IMR-90 (cell line): ENCODE data around the gene SIAH2.

Experiments used
- CHD1 ChIP-seq: IDR thresholded peaks from 2 replicates; pipeline ENCODE4 v1.6.1; 2012; ENCODE audit warnings: low read depth, low read length, improper control_type of control experiment
- FOS ChIP-seq: fragments of 150-350 bp; IDR thresholded peaks from 2 replicates; pipeline ENCODE4 v1.6.1; 2016; ENCODE audit warnings: low read depth, low read length
- MAFK ChIP-seq: IDR thresholded peaks from 2 replicates; pipeline ENCODE4 v1.6.1; 2012; ENCODE audit warnings: low read depth, low read length, improper control_type of control experiment
- POLR2A ChIP-seq: IDR thresholded peaks from 2 replicates; pipeline ENCODE4 v1.6.1; 2012; ENCODE audit warnings: mild to moderate bottlenecking, low read depth, low read length
- RFX5 ChIP-seq: IDR thresholded peaks from 2 replicates; pipeline ENCODE4 v1.8.0; 2012; ENCODE audit warnings: low read depth, mild to moderate bottlenecking, low read length, moderate library complexity
- SMC3 ChIP-seq: fragments of 150-350 bp; IDR thresholded peaks from 2 replicates; pipeline ENCODE4 v1.6.1; 2016; ENCODE audit warnings: low read depth, mild to moderate bottlenecking, antibody characterized with exemption, low read length, moderate library complexity
- TF ChIP-seq, protein P1 (sequence below): conservative IDR thresholded peaks from 2 replicates; pipeline ENCODE4 v1.5.1; 2012; ENCODE audit warnings: mild to moderate bottlenecking, low read depth, low read length, improper control_type of control experiment
- TF ChIP-seq, protein P2 (sequence below): fragments of 150-350 bp; IDR thresholded peaks from 2 replicates; pipeline ENCODE4 v1.6.1; 2017; ENCODE audit warnings: mild to moderate bottlenecking, antibody characterized with exemption, low read length, low read depth

DNA sequence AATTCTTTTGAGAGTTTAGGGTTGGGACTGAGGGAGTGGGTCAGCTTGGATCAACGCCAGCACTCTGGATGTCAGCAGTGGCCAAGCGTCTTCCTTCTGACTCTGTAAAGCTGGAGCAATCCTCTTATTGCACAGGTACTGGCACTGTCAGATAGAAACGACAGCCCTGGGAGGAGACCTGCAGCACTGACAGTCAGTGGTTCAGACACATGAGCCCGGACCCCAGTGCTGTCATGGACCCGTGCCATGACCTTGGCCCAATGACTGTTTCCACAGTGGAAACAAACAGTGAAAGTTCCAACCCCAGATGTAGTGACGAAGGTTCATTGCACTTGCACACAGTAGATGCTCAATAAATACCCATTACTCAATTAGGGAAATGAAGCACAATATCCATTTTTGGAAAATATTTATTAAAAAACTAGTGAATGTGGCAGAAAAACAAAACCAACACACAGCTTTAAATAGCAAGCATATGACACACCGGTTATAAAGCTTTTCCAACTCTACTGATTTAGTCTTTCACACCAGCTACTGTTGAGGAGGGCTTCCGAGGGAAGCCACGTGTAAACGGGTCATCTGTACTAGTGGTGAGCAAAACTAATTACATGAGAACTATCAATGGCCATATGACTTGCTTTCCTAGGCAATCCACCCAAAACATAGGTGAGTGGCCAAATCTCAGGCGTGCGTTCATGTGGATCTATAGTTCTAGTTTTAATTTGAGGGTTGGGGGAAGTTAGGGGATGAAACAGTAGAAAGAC lies 22.1 kb downstream of the SIAH2 start:
- TF ChIP-seq CHD1 (no peak), RFX5 (no peak), SMC3 (no peak), MAFK (no peak), FOS (no peak), POLR2A (no peak)
- TF ChIP-seq, protein P1, sequence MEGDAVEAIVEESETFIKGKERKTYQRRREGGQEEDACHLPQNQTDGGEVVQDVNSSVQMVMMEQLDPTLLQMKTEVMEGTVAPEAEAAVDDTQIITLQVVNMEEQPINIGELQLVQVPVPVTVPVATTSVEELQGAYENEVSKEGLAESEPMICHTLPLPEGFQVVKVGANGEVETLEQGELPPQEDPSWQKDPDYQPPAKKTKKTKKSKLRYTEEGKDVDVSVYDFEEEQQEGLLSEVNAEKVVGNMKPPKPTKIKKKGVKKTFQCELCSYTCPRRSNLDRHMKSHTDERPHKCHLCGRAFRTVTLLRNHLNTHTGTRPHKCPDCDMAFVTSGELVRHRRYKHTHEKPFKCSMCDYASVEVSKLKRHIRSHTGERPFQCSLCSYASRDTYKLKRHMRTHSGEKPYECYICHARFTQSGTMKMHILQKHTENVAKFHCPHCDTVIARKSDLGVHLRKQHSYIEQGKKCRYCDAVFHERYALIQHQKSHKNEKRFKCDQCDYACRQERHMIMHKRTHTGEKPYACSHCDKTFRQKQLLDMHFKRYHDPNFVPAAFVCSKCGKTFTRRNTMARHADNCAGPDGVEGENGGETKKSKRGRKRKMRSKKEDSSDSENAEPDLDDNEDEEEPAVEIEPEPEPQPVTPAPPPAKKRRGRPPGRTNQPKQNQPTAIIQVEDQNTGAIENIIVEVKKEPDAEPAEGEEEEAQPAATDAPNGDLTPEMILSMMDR = no peak
- TF ChIP-seq, protein P2, sequence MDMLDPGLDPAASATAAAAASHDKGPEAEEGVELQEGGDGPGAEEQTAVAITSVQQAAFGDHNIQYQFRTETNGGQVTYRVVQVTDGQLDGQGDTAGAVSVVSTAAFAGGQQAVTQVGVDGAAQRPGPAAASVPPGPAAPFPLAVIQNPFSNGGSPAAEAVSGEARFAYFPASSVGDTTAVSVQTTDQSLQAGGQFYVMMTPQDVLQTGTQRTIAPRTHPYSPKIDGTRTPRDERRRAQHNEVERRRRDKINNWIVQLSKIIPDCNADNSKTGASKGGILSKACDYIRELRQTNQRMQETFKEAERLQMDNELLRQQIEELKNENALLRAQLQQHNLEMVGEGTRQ = no peak
